GM18498 (cell line): ENCODE data around the gene WDR5.

Experiments used
- ATAC-seq: cut with Tn5 transposase; IDR thresholded peaks from one replicate; pipeline ENCODE4 v1.9.1; 2021; ENCODE audit warnings: mild to moderate bottlenecking, moderate library complexity; ENCODE audit not compliant: unreplicated experiment

WDR5 gene

DNA sequence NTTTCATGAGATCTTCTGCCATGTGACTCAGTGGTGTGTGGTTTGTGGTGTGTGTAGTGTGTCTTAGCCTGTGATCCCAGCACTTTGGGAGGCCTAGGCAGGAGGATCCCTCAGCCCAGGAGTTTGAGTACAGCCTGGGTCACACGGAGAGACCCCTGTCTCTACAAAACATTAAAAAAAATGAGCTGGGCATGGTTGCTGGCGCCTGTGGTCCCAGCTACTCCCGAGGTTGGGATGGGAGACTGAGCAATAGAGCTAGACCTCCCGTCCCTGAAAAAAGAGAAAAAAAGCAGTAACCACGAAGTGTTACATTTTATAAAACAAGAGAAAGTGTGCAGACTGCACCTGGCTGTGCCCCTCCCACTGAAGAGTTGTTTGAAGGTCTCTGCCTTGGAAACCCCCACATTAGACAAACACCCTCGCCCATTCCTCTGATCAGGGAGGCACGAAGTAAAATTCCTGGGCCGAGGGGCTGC, 49.7 kb downstream of the WDR5 start:
- ATAC-seq, result no peak

- no peak for ATAC-seq
Observed at GRCh38 chr9:134186471-134187109, 50.7 kb downstream of the WDR5 start.

DNA sequence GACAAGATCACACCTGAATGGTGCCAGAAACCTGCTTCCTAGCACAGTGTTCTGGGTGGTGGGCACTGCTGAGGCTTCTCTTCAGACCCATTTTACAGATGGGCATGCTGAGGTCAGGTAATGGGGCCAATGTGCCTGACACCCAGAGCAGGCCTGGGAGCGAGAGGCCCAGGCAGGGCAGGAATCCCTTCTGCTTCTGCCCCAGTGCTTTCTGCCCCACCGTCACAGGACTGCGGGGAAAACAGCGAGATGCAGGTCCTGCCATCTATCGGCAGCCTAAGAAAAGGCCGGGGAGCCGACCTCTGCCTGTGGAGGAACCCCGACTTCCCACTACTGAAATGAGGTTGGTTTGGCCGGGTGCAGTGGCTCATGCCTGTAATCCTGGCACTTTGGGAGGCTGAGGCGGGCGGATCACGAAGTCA, 51.2 kb downstream of the WDR5 start:
- no peak for ATAC-seq

DNA sequence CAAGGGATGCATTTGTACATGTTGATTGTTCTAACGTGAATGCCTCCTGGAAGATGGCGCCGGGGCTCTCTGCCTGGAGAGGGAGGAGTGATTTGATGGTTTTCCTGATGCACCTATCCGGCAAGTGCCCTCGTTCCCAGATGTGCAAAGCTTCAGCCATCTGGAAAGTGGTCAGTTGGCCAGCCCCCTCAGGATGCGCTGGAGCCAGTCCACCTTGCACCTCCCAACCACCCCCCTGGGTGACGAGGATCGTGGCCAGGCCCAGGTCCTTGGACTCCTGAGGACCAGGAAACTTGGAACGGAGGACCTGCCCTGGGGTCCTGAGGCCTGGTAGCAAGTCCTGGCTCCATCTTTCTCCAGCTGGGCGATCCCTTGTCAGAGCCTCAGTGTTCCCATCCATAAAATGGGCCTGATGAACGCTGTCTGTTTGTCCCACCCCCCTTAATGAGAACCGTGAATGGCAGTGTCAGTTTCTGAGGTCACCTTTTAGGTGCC, 52.1 kb downstream of the WDR5 start:
- ATAC-seq, result no peak

- ATAC-seq, result no peak
Observed at GRCh38 chr9:134188386-134189144, 52.7 kb downstream of the WDR5 start.

GRCh38 chr9:134189145-134189469, 53.2 kb downstream of the WDR5 start:
- ATAC-seq, result no peak

GRCh38 chr9:134189470-134190231, 53.8 kb downstream of the WDR5 start:
- ATAC-seq, result no peak

GRCh38 chr9:134190232-134191121, 54.6 kb downstream of the WDR5 start:
- no peak for ATAC-seq

DNA sequence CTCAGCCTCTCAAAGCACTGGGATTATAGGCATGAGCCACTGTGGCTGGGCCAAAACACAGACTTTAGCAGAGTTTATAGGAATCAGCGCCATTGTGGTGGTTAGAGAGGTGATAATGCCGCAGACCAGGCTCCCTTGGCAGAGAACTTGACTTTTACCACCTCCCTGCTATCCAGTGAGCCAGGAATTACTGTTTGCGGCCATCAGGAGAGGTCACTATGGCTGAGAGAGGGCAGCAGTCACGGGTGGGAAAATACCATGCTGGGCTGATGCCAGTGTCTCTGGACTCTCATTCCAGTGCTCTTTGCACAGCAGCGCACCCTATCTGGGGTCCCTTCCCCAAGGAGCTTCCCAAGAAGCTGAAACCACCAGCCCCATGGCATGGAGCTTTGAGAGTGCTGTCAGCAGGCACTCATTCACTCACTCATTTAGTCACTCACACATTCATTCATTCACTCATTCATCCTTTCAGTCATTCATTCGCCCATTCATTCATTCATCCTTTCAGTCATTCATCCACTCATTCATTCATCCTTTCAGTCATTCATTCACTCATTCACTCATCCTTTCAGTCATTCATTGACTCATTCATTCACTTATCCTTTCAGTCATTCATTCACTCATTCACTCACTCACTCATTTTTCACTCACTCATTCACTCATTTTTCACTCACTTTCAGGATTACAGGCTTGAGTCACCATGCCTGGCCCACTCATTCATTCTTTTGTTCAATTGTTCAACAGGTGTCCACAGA, 55.8 kb downstream of the WDR5 start:
- no peak for ATAC-seq

GRCh38 chr9:134192311-134192950, 56.5 kb downstream of the WDR5 start:
- no peak for ATAC-seq

- ATAC-seq, result no peak
Observed at GRCh38 chr9:134192951-134193731, 57.3 kb downstream of the WDR5 start.

DNA sequence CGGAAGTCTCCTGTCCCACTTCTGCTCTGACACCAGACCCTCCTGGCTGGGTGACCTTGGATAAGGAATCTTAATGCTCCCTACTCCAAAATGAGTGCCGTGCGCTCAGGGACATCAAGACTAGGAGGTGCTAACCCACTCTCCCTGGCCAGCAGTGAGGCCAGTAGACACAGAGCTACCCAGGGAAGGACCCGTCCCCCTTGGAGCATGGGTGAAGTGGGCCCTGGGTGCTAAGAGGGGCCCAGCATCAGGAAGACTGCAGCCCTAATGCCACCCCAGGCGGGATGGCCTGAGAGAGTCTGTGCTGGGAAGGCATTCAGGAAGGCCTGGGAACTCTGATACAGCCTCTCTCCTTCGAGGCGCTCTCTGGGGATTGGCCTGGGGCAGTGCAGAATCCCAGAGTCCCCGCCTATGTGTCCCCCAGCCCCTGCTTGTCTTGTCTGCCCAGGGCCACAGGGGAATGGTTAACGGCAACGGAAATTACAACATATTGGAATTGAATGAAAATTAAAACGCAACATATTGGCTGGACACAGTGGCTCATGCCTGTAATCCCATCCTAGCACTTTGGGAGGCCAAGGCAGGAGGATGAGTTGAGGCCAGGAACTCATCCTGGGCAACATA, 58.1 kb downstream of the WDR5 start:
- ATAC-seq, result no peak

- no peak for ATAC-seq
Observed at GRCh38 chr9:134195558-134195957, 59.7 kb downstream of the WDR5 start.

DNA sequence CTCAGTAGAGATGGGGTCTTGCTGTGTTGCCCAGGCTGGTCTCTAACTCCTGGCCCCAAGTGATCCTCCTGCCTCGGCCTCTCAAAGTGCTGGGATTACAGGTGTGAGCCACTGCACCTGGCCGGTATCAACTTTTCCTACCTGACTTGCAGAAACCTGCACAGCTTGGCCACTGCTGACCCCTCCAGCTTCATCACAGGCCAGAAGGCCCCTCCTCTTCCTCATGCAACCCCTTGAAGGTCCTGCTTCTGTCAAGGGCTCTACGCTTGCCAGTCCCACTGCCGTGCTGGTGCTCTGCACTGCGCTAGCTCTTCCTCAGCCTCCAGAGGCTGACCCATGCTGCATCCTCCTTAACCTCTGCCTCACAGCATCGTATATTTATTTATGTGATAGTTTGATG, 61.0 kb downstream of the WDR5 start:
- ATAC-seq, result no peak

- no peak for ATAC-seq
Observed at GRCh38 chr9:134198791-134199190, 62.9 kb downstream of the WDR5 start.

- no peak for ATAC-seq
Observed at GRCh38 chr9:134200730-134201129, 64.8 kb downstream of the WDR5 start.

DNA sequence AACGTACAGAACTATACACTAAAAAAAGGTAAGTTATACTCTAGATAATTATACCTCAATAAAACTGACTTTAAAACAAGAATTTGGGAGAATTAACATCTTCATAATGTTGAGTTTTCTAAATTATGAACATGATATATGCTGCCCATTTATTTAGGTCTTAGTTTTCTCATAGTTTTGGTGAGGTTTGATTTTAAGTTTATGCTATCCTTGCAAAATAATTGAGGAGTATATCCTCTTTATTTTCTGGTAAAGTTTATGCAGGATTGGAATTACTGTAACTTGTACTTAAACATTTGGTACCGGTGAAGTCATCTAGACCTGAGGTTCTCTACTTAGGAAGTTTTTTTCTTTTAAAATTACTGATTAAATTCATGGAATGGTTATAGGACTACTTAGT, 67.3 kb downstream of the WDR5 start:
- no peak for ATAC-seq

DNA sequence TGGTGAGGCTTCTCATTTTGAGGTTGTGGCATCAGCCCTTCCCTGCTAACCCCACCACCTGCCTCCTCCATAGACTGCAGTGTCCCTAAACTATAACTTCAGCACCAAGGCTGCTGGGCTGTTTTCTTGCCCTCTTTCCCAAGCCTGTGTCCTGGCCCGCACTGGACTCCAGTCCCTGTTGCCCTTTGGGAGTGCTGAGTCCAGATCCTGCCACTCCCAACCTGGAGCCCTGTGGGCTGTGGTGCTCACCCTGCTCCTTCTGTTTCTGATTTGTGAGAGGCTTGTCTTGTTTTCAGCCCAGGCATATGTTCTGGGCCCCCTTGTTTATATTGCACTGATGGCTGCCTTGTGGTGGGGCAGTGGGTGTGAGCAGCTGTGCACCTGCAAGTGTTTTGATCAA, 68.2 kb downstream of the WDR5 start:
- no peak for ATAC-seq
